GOT3 (cell line): ENCODE results near the gene EFNA1.
"Not testable (repeated sequence)": the region's sequence is repeated elsewhere in the genome, so short reads cannot be mapped to it uniquely, and the experiment has no call there.

Source experiments
- DNase-seq: peaks from one replicate; lab custom pipeline; 2025; ENCODE audit warnings: mixed read lengths; lab: John Stamatoyannopoulos, UW

Gene EFNA1

DNA sequence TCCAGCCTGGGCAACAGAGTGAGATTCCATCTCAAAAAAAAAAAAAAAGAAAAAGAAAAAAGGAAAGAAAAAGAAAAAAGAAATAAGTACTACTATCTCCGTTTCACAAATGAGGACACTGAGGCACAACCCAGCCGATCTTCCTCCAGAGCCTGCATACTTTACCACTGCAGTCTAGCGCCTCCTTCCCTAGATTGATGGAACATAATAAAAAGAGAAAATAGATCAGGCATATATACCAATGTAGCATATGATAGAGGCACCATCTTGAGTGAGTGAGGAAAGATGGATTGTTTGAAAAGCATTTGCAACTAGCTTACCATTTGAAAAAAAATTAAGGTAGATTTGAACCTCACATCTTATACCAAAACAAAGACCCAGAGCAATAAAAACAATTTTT, 17.8 kb downstream of the EFNA1 start:
- no peak for DNase-seq

GRCh38 chr1:155155996-155156643, 28.4 kb downstream of the EFNA1 start:
- DNase-seq, result not testable (repeated sequence)

DNA sequence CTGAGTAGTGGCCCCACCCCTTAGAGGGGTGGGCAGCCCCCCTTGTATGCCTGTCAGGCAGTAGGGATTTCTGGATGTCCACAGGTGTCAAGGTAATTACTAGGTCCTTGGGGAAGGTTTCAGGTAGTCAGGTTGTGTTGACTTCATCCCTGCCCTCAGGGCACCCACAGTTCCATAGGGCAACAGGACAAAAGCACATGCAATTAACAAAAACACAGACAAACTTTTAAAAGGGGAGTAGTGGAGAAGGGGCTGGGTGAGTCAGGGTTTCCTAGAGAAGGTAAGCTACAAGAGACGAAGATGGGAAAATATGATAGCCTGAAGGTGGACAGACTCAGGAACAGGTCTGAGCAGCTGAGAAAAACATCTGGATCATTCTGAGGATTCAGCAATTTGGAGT, 31.3 kb downstream of the EFNA1 start:
- DNase-seq, result no peak

DNA sequence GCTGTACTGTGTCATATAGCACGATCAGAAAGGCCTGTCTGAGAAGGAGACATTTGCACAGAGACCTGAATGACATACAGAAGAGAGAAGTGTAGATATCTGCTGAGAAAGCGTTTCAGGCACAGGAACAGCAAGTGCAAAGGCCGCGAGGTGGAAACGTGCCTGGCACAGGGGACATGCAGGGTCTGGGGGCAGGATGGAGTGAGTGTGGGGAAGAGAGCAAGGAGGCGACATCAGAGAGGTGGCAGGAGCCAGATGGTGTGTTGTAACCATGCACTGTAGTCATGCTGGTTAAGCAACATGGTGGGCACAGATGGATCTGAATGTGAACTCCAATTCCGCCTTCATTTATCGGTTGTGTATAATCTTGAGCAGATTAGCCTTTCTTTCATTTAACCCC, 32.5 kb downstream of the EFNA1 start:
- no peak for DNase-seq

DNA sequence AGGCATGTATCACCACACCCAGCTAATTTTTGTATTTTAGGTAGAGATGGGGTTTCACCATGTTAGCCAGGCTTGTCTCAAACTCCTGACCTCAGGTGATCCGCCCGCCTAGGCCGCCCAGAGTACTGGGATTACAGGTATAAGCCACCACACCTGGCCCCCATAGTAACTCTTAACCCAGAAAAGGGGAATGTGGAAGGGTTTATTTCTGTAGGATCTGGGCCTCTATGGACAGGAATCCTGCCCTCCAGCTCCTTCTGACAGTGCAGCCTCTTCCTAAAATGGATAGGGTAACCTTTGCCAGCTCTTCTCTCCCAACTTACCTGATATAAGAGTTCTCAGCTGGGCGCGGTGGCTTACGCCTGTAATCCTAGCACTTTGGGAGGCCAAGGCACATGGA, 35.0 kb downstream of the EFNA1 start:
- DNase-seq, result not testable (repeated sequence)

DNA sequence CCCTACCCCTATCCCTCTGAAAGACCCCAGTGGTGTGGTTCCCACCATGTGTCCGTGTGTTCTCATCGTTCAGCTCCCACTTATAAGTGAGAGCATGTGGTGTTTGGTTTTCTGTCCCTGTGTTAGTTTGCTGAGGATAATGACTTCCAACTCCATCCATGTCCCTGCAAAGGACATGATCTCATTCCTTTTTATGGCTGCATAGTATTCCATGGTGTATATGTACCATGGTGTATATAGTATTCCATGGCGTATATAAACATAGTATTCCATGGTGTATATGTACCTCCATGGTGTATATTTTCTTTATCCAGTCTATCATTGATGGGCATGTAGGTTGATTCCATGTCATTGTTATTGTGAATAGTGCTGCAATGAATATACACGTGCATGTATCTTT, 36.1 kb downstream of the EFNA1 start:
- DNase-seq, result not testable (repeated sequence)

- DNase-seq, result not testable (repeated sequence)
Measured at GRCh38 chr1:155164625-155165024, 36.9 kb downstream of the EFNA1 start.

- no peak for DNase-seq
Measured at GRCh38 chr1:155166051-155166470, 38.4 kb downstream of the EFNA1 start.

DNA sequence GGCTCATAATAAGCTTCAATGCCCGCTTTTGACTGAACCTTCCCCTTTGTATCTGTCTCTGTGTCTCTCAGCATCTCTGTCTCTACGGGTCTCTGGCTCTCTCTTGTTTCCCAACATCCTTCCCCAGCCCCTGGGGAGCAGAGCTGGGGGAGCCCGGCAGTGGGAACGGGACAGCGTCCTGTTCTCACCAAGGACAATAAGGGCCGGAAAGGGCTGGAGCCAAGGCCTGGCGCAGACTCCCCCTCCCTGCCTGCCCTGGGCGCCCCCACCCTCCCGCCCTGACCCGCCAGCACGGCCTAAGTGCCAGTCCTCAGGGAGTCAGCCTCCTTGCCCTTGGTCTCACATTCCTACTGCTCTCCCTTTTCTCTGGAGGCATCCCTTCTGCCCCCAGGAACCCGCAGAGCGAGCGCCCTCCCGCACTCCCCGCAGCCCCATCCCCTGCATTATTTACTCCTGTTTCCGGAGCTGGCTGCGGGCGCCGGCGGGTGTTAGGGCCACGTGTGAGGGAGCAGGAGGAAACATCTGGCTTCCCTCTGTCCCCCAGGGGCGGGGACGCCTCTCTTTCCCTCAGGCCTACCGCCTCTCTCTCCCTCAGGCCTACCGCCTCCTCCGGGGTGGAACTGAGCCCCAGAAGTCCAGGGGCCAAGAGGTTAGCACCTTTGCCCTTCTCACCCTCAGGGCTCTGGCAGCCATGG, 38.9 kb downstream of the EFNA1 start:
- DNase-seq, result no peak

GRCh38 chr1:155167166-155168104, 39.8 kb downstream of the EFNA1 start:
- DNase-seq, result peak; percentile 40

DNA sequence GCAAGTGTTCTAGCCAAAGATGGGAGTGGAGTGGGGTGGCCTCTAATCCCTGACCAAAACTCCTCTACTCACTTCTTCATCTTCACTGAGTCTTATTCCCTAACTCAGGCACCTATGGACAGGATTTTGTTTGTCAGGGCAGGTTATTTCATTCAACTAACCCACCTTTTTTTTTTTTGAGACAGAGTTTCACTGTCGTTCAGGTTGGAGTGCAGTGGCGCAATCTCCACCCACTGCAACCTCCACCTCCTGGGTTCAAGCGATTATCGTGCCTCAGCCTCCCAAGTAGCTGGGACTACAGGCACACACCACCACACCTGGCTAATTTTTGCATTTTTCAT, 40.4 kb downstream of the EFNA1 start:
- not testable (repeated sequence) for DNase-seq

- no peak for DNase-seq
Measured at GRCh38 chr1:155168456-155169210, 41.0 kb downstream of the EFNA1 start.

DNA sequence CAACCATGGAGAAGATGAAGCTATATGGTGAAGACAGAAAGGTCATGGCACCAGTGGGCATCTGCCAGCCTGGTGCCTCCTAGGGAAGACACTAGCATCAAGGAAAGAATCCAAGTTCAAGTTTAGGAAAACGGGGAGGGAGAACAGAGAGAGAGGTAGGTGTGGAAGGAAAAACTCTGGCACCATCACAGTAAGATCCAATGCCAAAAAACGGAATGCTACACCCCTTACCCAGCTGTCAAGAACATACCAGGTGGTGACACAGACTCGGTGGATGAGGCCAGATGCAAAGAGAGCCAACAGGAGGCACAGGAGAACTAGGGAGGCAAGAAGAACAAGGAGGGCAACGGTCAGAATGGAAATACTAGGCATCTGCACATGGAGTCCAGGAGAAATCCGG, 41.9 kb downstream of the EFNA1 start:
- DNase-seq, result no peak

- DNase-seq, result no peak
Measured at GRCh38 chr1:155170101-155170785, 42.6 kb downstream of the EFNA1 start.

- DNase-seq, result no peak
Measured at GRCh38 chr1:155170806-155171205, 43.1 kb downstream of the EFNA1 start.

GRCh38 chr1:155171836-155172731, 44.4 kb downstream of the EFNA1 start:
- no peak for DNase-seq

DNA sequence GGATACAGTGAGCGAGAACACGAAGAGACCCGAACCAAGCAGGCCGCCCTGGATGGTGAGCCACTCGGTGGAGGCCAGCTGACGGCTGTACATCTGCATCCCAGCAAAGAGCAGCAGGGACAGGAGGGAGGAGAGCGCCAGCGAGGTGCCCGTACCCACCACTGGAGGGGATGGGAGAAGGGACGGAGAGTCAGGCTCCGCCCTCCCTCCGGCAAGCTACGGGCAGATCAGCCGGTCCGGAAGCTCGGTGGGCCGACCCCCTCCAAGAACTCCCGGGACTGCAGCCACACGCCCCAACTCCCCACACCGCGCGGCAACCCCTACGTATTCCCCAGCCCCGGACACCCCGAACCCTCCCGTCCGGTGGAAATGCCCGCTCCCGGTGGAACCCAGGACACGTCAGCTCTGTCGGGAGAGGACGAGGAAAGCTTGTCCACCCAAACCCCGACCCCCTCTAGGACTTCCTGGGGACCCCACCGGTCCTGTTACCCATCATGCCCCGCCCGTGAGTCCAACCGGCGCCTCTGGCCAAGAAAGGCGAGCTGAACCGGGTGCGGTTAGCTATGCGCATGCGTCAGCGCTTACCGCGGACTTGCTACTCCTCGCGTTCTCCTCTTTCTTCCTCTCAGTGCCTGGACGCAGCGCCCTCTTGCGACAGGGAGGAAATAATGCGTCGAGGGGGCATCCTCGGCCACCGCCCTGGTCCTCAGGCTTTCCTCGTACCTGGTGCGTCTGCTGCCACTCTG, 45.2 kb downstream of the EFNA1 start, which contains the start of gene KRTCAP2:
Gene KRTCAP2, minus strand, starts transcription at position 573 of the 746 bp plus-strand sequence. Its CDS starts 80 bp downstream, at position 493.
- peak; percentile 78 for DNase-seq

GRCh38 chr1:155173478-155174323, 46.0 kb downstream of the EFNA1 start, which contains the start of gene TRIM46:
TRIM46 (plus strand) TSS chr1:155173849; CDS start chr1:155173967, 118 bp downstream.
- DNase-seq, result no peak
